Measurements from ENCODE around the gene WDR54. TPM values are rescaled to one million over a fixed set of nuclear protein-coding genes. Genes with fewer than 3 reads are reported as not detected.

The WDR54 gene
- total RNA-seq, 1 donor from 2014 or later, result 15.8 TPM

- no peak for TF ChIP-seq CTCF (IDR thresholded peaks at IDR 0.05)
- H3K27me3 Mint-ChIP-seq (ENCODE audit: unreplicated experiment), result peaks cover 3% of the 10 kb centered on the region
- H3K27ac Mint-ChIP-seq (ENCODE audit: unreplicated experiment), result no peak overlapping the region
- no peak overlapping the region for H3K4me3 Mint-ChIP-seq (ENCODE audit: unreplicated experiment)
- peaks cover 4% of the 10 kb centered on the region for H3K36me3 Mint-ChIP-seq (ENCODE audit: unreplicated experiment)
- no peak for DNase-seq (ENCODE audit: extremely low spot score, unreplicated experiment)
- no peaks in the 10 kb centered on the region for H3K9me3 Mint-ChIP-seq (ENCODE audit: unreplicated experiment)
- peaks cover 41% of the 10 kb centered on the region for H3K4me1 Mint-ChIP-seq (ENCODE audit: unreplicated experiment)
Observed at GRCh38 chr2:74436848-74437695, 15.5 kb downstream of the WDR54 start.

- Mint-ChIP-seq H3K9me3 (ENCODE audit: unreplicated experiment) (no peaks in the 10 kb centered on the region), H3K27ac (ENCODE audit: unreplicated experiment) (no peak overlapping the region), H3K4me1 (ENCODE audit: unreplicated experiment) (peaks cover 41% of the 10 kb centered on the region), H3K4me3 (ENCODE audit: unreplicated experiment) (peak overlapping the region; percentile 36), H3K27me3 (ENCODE audit: unreplicated experiment) (peaks cover 5% of the 10 kb centered on the region), H3K36me3 (ENCODE audit: unreplicated experiment) (no peaks in the 10 kb centered on the region)
- no peak for DNase-seq (ENCODE audit: extremely low spot score, unreplicated experiment)
- no peak for TF ChIP-seq CTCF (IDR thresholded peaks at IDR 0.05)
Observed at GRCh38 chr2:74438248-74438647, 16.7 kb downstream of the WDR54 start.

- peak overlapping the region; percentile 78 for H3K27ac Mint-ChIP-seq (ENCODE audit: unreplicated experiment)
- H3K36me3 Mint-ChIP-seq (ENCODE audit: unreplicated experiment), result no peaks in the 10 kb centered on the region
Observed at GRCh38 chr2:74439373-74439772, 17.8 kb downstream of the WDR54 start.

GRCh38 chr2:74439803-74440377 lies 18.4 kb downstream of the WDR54 start:
- Mint-ChIP-seq H3K9me3 (ENCODE audit: unreplicated experiment) (no peaks in the 10 kb centered on the region), H3K36me3 (ENCODE audit: unreplicated experiment) (no peaks in the 10 kb centered on the region), H3K27me3 (ENCODE audit: unreplicated experiment) (peaks cover 11% of the 10 kb centered on the region), H3K27ac (ENCODE audit: unreplicated experiment) (peak overlapping the region; percentile 78), H3K4me3 (ENCODE audit: unreplicated experiment) (peak overlapping the region; percentile 88), H3K4me1 (ENCODE audit: unreplicated experiment) (peaks cover 53% of the 10 kb centered on the region)
- DNase-seq (ENCODE audit: extremely low spot score, unreplicated experiment), result no peak
- TF ChIP-seq CTCF (IDR thresholded peaks at IDR 0.05), result no peak

More at GRCh38 chr2:74439373-74439772, 17.8 kb downstream of the WDR54 start:
- Mint-ChIP-seq H3K27me3 (ENCODE audit: unreplicated experiment) (peaks cover 5% of the 10 kb centered on the region), H3K4me3 (ENCODE audit: unreplicated experiment) (peak overlapping the region; percentile 88), H3K9me3 (ENCODE audit: unreplicated experiment) (no peaks in the 10 kb centered on the region), H3K4me1 (ENCODE audit: unreplicated experiment) (peaks cover 47% of the 10 kb centered on the region)
- no peak for TF ChIP-seq CTCF (IDR thresholded peaks at IDR 0.05)
- no peak for DNase-seq (ENCODE audit: extremely low spot score, unreplicated experiment)

Measured in osteocyte (in vitro differentiated cells).